NCI-H1694 treated with DMSO at 0.1 percent for 48 hours (cell line): ENCODE data around the gene EAF1.
"Not testable (repeated sequence)": the region's sequence is repeated elsewhere in the genome, so short reads cannot be mapped to it uniquely, and the experiment has no call there.

Experiments
- DNase-seq: peaks from one replicate; lab custom pipeline; 2025; lab: John Stamatoyannopoulos, UW

Gene EAF1

GRCh38 chr3:15484551-15484950 lies 57.2 kb downstream of the EAF1 start:
- not testable (repeated sequence) for DNase-seq

DNA sequence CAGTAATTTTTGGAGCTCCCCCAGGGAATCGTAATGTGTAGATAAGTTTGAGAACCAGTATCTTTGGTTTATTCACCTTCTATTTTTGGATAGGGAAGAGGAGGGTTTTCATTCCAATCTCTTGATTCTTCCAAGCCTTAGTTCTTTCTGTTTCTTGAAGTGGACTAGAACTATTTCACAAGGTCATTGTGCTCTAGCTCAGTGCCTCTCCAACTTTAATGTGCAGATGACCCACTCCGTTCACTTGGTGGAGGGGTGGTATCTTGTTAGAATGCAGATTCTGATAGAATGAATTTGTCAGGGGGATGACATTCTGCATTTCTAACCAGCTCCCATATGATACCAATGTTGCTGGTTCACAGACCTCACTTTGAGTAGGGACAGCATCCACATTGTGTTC lies 58.6 kb downstream of the EAF1 start:
- no peak for DNase-seq

DNA sequence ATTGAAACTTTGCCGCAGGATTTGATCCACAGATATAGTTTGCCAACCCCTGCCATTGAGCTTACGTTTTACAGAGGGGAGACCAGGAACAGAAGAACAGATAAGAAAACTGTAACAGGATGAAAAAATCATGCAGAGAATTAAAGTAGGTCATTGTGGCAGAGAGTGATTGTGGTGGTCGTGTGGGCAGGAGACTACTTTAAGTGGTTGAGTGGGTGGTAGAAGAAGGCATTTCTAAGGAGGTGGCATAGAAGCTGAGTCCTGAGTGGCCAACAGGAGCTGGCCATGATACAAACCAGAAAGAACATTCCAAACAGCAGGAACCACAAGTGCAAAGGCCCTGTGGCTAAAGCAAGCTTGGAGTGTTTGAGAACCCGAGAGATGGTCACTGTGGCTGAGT lies 59.6 kb downstream of the EAF1 start:
- DNase-seq = no peak

GRCh38 chr3:15488002-15488401 lies 60.6 kb downstream of the EAF1 start:
- no peak for DNase-seq

- no peak for DNase-seq
Observed at GRCh38 chr3:15490158-15490557, 62.8 kb downstream of the EAF1 start.

- no peak for DNase-seq
Observed at GRCh38 chr3:15491143-15491542, 63.7 kb downstream of the EAF1 start.
